GM19238 (cell line): ENCODE data around the gene FAM184B.

Experiments
- DNase-seq: peaks from one replicate; pipeline ENCODE4 v3.0.0; 2011; ENCODE audit warnings: low spot score; ENCODE audit not compliant: insufficient read length

Gene FAM184B

GRCh38 chr4:17773135-17773698, 8.2 kb downstream of the FAM184B start:
- DNase-seq = no peak

- no peak for DNase-seq
Observed at GRCh38 chr4:17771284-17771908, 10.0 kb downstream of the FAM184B start.

- no peak for DNase-seq
Observed at GRCh38 chr4:17770845-17771244, 10.6 kb downstream of the FAM184B start.

GRCh38 chr4:17769406-17770174, 11.8 kb downstream of the FAM184B start:
- DNase-seq = no peak

GRCh38 chr4:17766826-17767458, 14.5 kb downstream of the FAM184B start:
- no peak for DNase-seq

- DNase-seq = no peak
Observed at GRCh38 chr4:17765514-17766286, 15.7 kb downstream of the FAM184B start.

- DNase-seq = no peak
Observed at GRCh38 chr4:17763931-17764330, 17.5 kb downstream of the FAM184B start.

- no peak for DNase-seq
Observed at GRCh38 chr4:17763416-17763815, 18.0 kb downstream of the FAM184B start.

- DNase-seq = no peak
Observed at GRCh38 chr4:17762726-17763125, 18.7 kb downstream of the FAM184B start.

- DNase-seq = no peak
Observed at GRCh38 chr4:17761062-17761461, 20.4 kb downstream of the FAM184B start.

GRCh38 chr4:17760626-17761025, 20.8 kb downstream of the FAM184B start:
- no peak for DNase-seq

GRCh38 chr4:17758485-17758884, 22.9 kb downstream of the FAM184B start:
- no peak for DNase-seq

- DNase-seq = no peak
Observed at GRCh38 chr4:17757621-17758020, 23.8 kb downstream of the FAM184B start.

GRCh38 chr4:17753646-17754045, 27.8 kb downstream of the FAM184B start:
- DNase-seq = no peak

- no peak for DNase-seq
Observed at GRCh38 chr4:17740702-17741101, 40.7 kb downstream of the FAM184B start.

- no peak for DNase-seq
Observed at GRCh38 chr4:17736484-17736883, 44.9 kb downstream of the FAM184B start.

GRCh38 chr4:17726911-17727310, 54.5 kb downstream of the FAM184B start:
- DNase-seq = no peak

- DNase-seq = no peak
Observed at GRCh38 chr4:17723648-17724047, 57.8 kb downstream of the FAM184B start.

GRCh38 chr4:17722356-17722700, 59.1 kb downstream of the FAM184B start:
- DNase-seq = no peak

- DNase-seq = no peak
Observed at GRCh38 chr4:17721496-17722355, 59.7 kb downstream of the FAM184B start.

GRCh38 chr4:17719106-17719505, 62.3 kb downstream of the FAM184B start:
- DNase-seq = no peak
